ENCODE measurements around the gene DDX21. TPM values are rescaled to one million over a fixed set of nuclear protein-coding genes. Genes with fewer than 3 reads are reported as not detected.
"Not testable (repeated sequence)": the region's sequence is repeated elsewhere in the genome, so short reads cannot be mapped to it uniquely, and the experiment has no call there.

Gene DDX21
- polyA plus RNA-seq: 10 to 100 TPM; 14.1 to 42.9 (median 28.5) TPM
- long read RNA-seq, donor 1, full-length matches to known transcripts: 7 of 73 reads
- long read RNA-seq, donor 1, partial matches to known transcripts: 66 of 73 reads
- long read RNA-seq, donor 1, other reads (novel, unspliced or antisense): 0 of 73 reads
- long read RNA-seq, donor 2, full-length matches to known transcripts: 4 of 29 reads
- long read RNA-seq, donor 2, partial matches to known transcripts: 25 of 29 reads
- long read RNA-seq, donor 2, other reads (novel, unspliced or antisense): 0 of 29 reads
- long read RNA-seq, donor 3, partial matches to known transcripts: 42 of 42 reads
- long read RNA-seq, donor 3, other reads (novel, unspliced or antisense): 0 of 42 reads
- long read RNA-seq, donor 4: 0 reads
- long read RNA-seq, donor 5, full-length matches to known transcripts: 1 of 12 reads
- long read RNA-seq, donor 5, partial matches to known transcripts: 11 of 12 reads
- long read RNA-seq, donor 5, other reads (novel, unspliced or antisense): 0 of 12 reads
- long read RNA-seq, donor 6, full-length matches to known transcripts: 2 of 32 reads
- long read RNA-seq, donor 6, partial matches to known transcripts: 30 of 32 reads
- long read RNA-seq, donor 6, other reads (novel, unspliced or antisense): 0 of 32 reads
- long read RNA-seq, donor 7: 0 reads
- long read RNA-seq, donor 8, full-length matches to known transcripts: 1 of 1 reads
- long read RNA-seq, donor 8, partial matches to known transcripts: 0 of 1 reads
- long read RNA-seq, donor 8, other reads (novel, unspliced or antisense): 0 of 1 reads
- long read RNA-seq, donor 9: 0 reads
- long read RNA-seq, donor 10, full-length matches to known transcripts: 3 of 45 reads
- long read RNA-seq, donor 10, partial matches to known transcripts: 42 of 45 reads
- long read RNA-seq, donor 10, other reads (novel, unspliced or antisense): 0 of 45 reads

- FAIRE-seq: no peak
These were observed at the start of gene DDX21 for GRCh38 chr10:68955832-68956532. DDX21 (plus strand) TSS chr10:68956170; CDS start chr10:68956226, 56 bp downstream.

GRCh38 chr10:68924593-68924992 lies 31.4 kb upstream of the DDX21 start:
- Histone ChIP-seq H3K4me3 (ENCODE audit: low read depth in 1 of 3, low read length in 3 of 3) (no peak overlapping the region), H3K27me3 (ENCODE audit: control insufficient read depth in 3 of 3, insufficient read depth in 3 of 3, low read length in 3 of 3) (no peaks in the 10 kb centered on the region), H3K4me1 (ENCODE audit: control insufficient read depth in 3 of 3, insufficient read depth in 2 of 3, low read depth in 1 of 3, low read length in 2 of 3) (no peaks in the 10 kb centered on the region), H3K27ac (ENCODE audit: low read depth in 1 of 3, low read length in 2 of 3) (no peak overlapping the region), H3K36me3 (ENCODE audit: control insufficient read depth in 3 of 3, insufficient read depth in 2 of 3, low read depth in 1 of 3, low read length in 3 of 3) (peaks cover 0 to 46% (median 7%) of the 10 kb centered on the region in 3 donors), H3K9me3 (ENCODE audit: control insufficient read depth in 2 of 2, insufficient read depth in 1 of 2, low read depth in 1 of 2, low read length in 1 of 2) (no peaks in the 10 kb centered on the region)
- DNase-seq (no peak), FAIRE-seq (no peak)

More at GRCh38 chr10:68955832-68956532, at the start of gene DDX21:
- Histone ChIP-seq H3K36me3 (ENCODE audit: control insufficient read depth in 3 of 3, insufficient read depth in 2 of 3, low read depth in 1 of 3, low read length in 3 of 3) (peaks cover 0 to 12% (median 1%) of the 10 kb centered on the region in 3 donors), H3K27me3 (ENCODE audit: control insufficient read depth in 3 of 3, insufficient read depth in 3 of 3, low read length in 3 of 3) (no peaks in the 10 kb centered on the region), H3K27ac (ENCODE audit: low read depth in 1 of 3, low read length in 2 of 3) (peak within 1 kb of the TSS; percentile 92 to 99 (median 94)), H3K4me1 (ENCODE audit: control insufficient read depth in 3 of 3, insufficient read depth in 2 of 3, low read depth in 1 of 3, low read length in 2 of 3) (peaks cover 1 to 6% (median 2%) of the 10 kb centered on the region in 3 donors), H3K4me3 (ENCODE audit: low read depth in 1 of 3, low read length in 3 of 3) (peak within 1 kb of the TSS; percentile 87 to 99 (median 96)), H3K9me3 (ENCODE audit: control insufficient read depth in 2 of 2, insufficient read depth in 1 of 2, low read depth in 1 of 2, low read length in 1 of 2) (no peaks in the 10 kb centered on the region)
- DNase-seq: peak; percentile 95
- WGBS, 3 donors: 0% methylated on average over 38 to 53 of the region's 53 CpGs

GRCh38 chr10:68925489-68925888 lies 30.5 kb upstream of the DDX21 start:
- H3K4me1 ChIP-seq (ENCODE audit: control insufficient read depth in 3 of 3, insufficient read depth in 2 of 3, low read depth in 1 of 3, low read length in 2 of 3): no peaks in the 10 kb centered on the region
- H3K27me3 ChIP-seq (ENCODE audit: control insufficient read depth in 3 of 3, insufficient read depth in 3 of 3, low read length in 3 of 3): no peaks in the 10 kb centered on the region
- H3K4me3 ChIP-seq (ENCODE audit: low read depth in 1 of 3, low read length in 3 of 3): no peak overlapping the region
- no peak overlapping the region for H3K27ac ChIP-seq (ENCODE audit: low read depth in 1 of 3, low read length in 2 of 3)
- peaks cover 0 to 48% (median 5%) of the 10 kb centered on the region in 3 donors for H3K36me3 ChIP-seq (ENCODE audit: control insufficient read depth in 3 of 3, insufficient read depth in 2 of 3, low read depth in 1 of 3, low read length in 3 of 3)
- no peaks in the 10 kb centered on the region for H3K9me3 ChIP-seq (ENCODE audit: control insufficient read depth in 2 of 2, insufficient read depth in 1 of 2, low read depth in 1 of 2, low read length in 1 of 2)
- FAIRE-seq (no peak), DNase-seq (no peak)
- 68 to 88% (median 74%) methylated on average over 4 of the region's 4 CpGs for WGBS, 3 donors

- not testable (repeated sequence) for H3K4me3 ChIP-seq (ENCODE audit: low read depth in 1 of 3, low read length in 3 of 3); H3K27me3 ChIP-seq (ENCODE audit: control insufficient read depth in 3 of 3, insufficient read depth in 3 of 3, low read length in 3 of 3); H3K9me3 ChIP-seq (ENCODE audit: control insufficient read depth in 2 of 2, insufficient read depth in 1 of 2, low read depth in 1 of 2, low read length in 1 of 2); H3K4me1 ChIP-seq (ENCODE audit: control insufficient read depth in 3 of 3, insufficient read depth in 2 of 3, low read depth in 1 of 3, low read length in 2 of 3); H3K27ac ChIP-seq (ENCODE audit: low read depth in 1 of 3, low read length in 2 of 3); FAIRE-seq; DNase-seq
- peaks cover 3 to 47% (median 5%) of the 10 kb centered on the region in 3 donors for H3K36me3 ChIP-seq (ENCODE audit: control insufficient read depth in 3 of 3, insufficient read depth in 2 of 3, low read depth in 1 of 3, low read length in 3 of 3)
- WGBS, 3 donors: 89 to 95% (median 95%) methylated on average over 2 of the region's 2 CpGs
These were observed 26.8 kb upstream of the DDX21 start for GRCh38 chr10:68929157-68929556.

- H3K36me3 ChIP-seq (ENCODE audit: control insufficient read depth in 3 of 3, insufficient read depth in 2 of 3, low read depth in 1 of 3, low read length in 3 of 3): peaks cover 3 to 46% (median 5%) of the 10 kb centered on the region in 3 donors
- not testable (repeated sequence) for H3K9me3 ChIP-seq (ENCODE audit: control insufficient read depth in 2 of 2, insufficient read depth in 1 of 2, low read depth in 1 of 2, low read length in 1 of 2); H3K27me3 ChIP-seq (ENCODE audit: control insufficient read depth in 3 of 3, insufficient read depth in 3 of 3, low read length in 3 of 3); H3K4me3 ChIP-seq (ENCODE audit: low read depth in 1 of 3, low read length in 3 of 3); H3K4me1 ChIP-seq (ENCODE audit: control insufficient read depth in 3 of 3, insufficient read depth in 2 of 3, low read depth in 1 of 3, low read length in 2 of 3); DNase-seq; H3K27ac ChIP-seq (ENCODE audit: low read depth in 1 of 3, low read length in 2 of 3); FAIRE-seq
- 95 to 97% (median 96%) methylated on average over 8 of the region's 8 CpGs for WGBS, 3 donors
These were observed 26.1 kb upstream of the DDX21 start for GRCh38 chr10:68929888-68930287.

- not testable (repeated sequence) for H3K9me3 ChIP-seq (ENCODE audit: control insufficient read depth in 2 of 2, insufficient read depth in 1 of 2, low read depth in 1 of 2, low read length in 1 of 2); H3K4me3 ChIP-seq (ENCODE audit: low read depth in 1 of 3, low read length in 3 of 3); H3K27me3 ChIP-seq (ENCODE audit: control insufficient read depth in 3 of 3, insufficient read depth in 3 of 3, low read length in 3 of 3); H3K27ac ChIP-seq (ENCODE audit: low read depth in 1 of 3, low read length in 2 of 3); DNase-seq; H3K4me1 ChIP-seq (ENCODE audit: control insufficient read depth in 3 of 3, insufficient read depth in 2 of 3, low read depth in 1 of 3, low read length in 2 of 3); FAIRE-seq
- 77 to 100% (median 94%) methylated on average over 3 of the region's 3 CpGs for WGBS, 3 donors
- H3K36me3 ChIP-seq (ENCODE audit: control insufficient read depth in 3 of 3, insufficient read depth in 2 of 3, low read depth in 1 of 3, low read length in 3 of 3): peaks cover 3 to 45% (median 5%) of the 10 kb centered on the region in 3 donors
These were observed 23.1 kb upstream of the DDX21 start for GRCh38 chr10:68932860-68933259.

- FAIRE-seq (no peak), DNase-seq (no peak)
- Histone ChIP-seq H3K27ac (ENCODE audit: low read depth in 1 of 3, low read length in 2 of 3) (no peak overlapping the region), H3K36me3 (ENCODE audit: control insufficient read depth in 3 of 3, insufficient read depth in 2 of 3, low read depth in 1 of 3, low read length in 3 of 3) (peaks cover 6 to 33% (median 7%) of the 10 kb centered on the region in 3 donors), H3K9me3 (ENCODE audit: control insufficient read depth in 2 of 2, insufficient read depth in 1 of 2, low read depth in 1 of 2, low read length in 1 of 2) (no peaks in the 10 kb centered on the region), H3K27me3 (ENCODE audit: control insufficient read depth in 3 of 3, insufficient read depth in 3 of 3, low read length in 3 of 3) (no peaks in the 10 kb centered on the region), H3K4me3 (ENCODE audit: low read depth in 1 of 3, low read length in 3 of 3) (no peak overlapping the region), H3K4me1 (ENCODE audit: control insufficient read depth in 3 of 3, insufficient read depth in 2 of 3, low read depth in 1 of 3, low read length in 2 of 3) (no peaks in the 10 kb centered on the region)
These were observed 21.0 kb upstream of the DDX21 start for GRCh38 chr10:68934994-68935393.

- Histone ChIP-seq H3K36me3 (ENCODE audit: control insufficient read depth in 3 of 3, insufficient read depth in 2 of 3, low read depth in 1 of 3, low read length in 3 of 3) (peaks cover 4 to 34% (median 4%) of the 10 kb centered on the region in 3 donors), H3K27ac (ENCODE audit: low read depth in 1 of 3, low read length in 2 of 3) (no peak overlapping the region), H3K27me3 (ENCODE audit: control insufficient read depth in 3 of 3, insufficient read depth in 3 of 3, low read length in 3 of 3) (no peaks in the 10 kb centered on the region), H3K4me1 (ENCODE audit: control insufficient read depth in 3 of 3, insufficient read depth in 2 of 3, low read depth in 1 of 3, low read length in 2 of 3) (no peaks in the 10 kb centered on the region), H3K4me3 (ENCODE audit: low read depth in 1 of 3, low read length in 3 of 3) (no peak overlapping the region), H3K9me3 (ENCODE audit: control insufficient read depth in 2 of 2, insufficient read depth in 1 of 2, low read depth in 1 of 2, low read length in 1 of 2) (no peaks in the 10 kb centered on the region)
- no peak for FAIRE-seq
- no peak for DNase-seq
- 80 to 82% (median 82%) methylated on average over 2 of the region's 2 CpGs for WGBS, 3 donors
These were observed 17.9 kb upstream of the DDX21 start for GRCh38 chr10:68938117-68938516.
